Duodenal mucosa (tissue), 2 donors: ENCODE data around the gene MPHOSPH10.
"Not testable (repeated sequence)": the region's sequence is repeated elsewhere in the genome, so short reads cannot be mapped to it uniquely, and the experiment has no call there.

Experiments used
- H3K27ac ChIP-seq: one replicate; pipeline ENCODE4 v1.7.0; 2013; ENCODE audit warnings: low read depth, low read length
- H3K27me3 ChIP-seq, 2 donors: one replicate each; pipeline ENCODE4 v1.7.0; 2013; ENCODE audit warnings: low read length in 2 of 2, control low read depth in 1 of 2; ENCODE audit not compliant: insufficient read depth in 2 of 2, control insufficient read depth in 1 of 2
- H3K36me3 ChIP-seq, 2 donors: one replicate each; pipeline ENCODE4 v1.7.0; 2013; ENCODE audit warnings: low read length in 2 of 2, control low read depth in 1 of 2; ENCODE audit not compliant: insufficient read depth in 2 of 2, control insufficient read depth in 1 of 2
- H3K4me1 ChIP-seq, 2 donors: one replicate each; pipeline ENCODE4 v1.7.0; 2013; ENCODE audit warnings: low read length in 2 of 2, control low read depth in 1 of 2; ENCODE audit not compliant: insufficient read depth in 2 of 2, control insufficient read depth in 1 of 2
- H3K4me3 ChIP-seq, 2 donors: one replicate each; pipeline ENCODE4 v1.7.0; 2013; ENCODE audit warnings: low read length in 2 of 2, low read depth in 1 of 2
- H3K9ac ChIP-seq, 2 donors: one replicate each; pipeline ENCODE4 v1.7.0; 2013; ENCODE audit warnings: low read length in 2 of 2, low read depth in 1 of 2
- H3K9me3 ChIP-seq, 2 donors: one replicate each; pipeline ENCODE4 v1.7.0; 2013; ENCODE audit warnings: low read length in 2 of 2, control low read depth in 1 of 2; ENCODE audit not compliant: control insufficient read depth in 1 of 2

MPHOSPH10 gene

DNA sequence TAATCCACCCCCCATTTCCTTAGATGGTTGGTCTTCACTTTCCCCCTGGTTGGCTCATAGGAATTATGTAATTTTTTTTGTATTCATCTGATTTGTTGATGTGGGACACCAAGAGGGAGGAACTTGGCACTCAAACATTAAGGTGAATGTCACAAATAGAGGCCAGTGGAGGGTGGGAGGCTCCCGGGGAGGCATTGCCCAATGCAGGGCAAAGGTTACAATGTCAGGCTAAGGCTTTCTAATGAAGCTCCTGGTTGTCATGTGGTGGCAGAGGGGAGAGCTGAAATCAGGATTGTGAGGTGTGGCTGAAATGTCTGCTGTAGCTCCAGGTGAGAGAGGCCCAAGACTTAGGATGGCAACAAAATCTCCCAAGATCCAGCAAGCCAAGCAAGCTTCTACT lies 42.7 kb downstream of the MPHOSPH10 start:
- Histone ChIP-seq H3K9ac (no peak overlapping the region), H3K36me3 (no peaks in the 10 kb centered on the region), H3K9me3 (no peaks in the 10 kb centered on the region), H3K4me3 (no peak overlapping the region), H3K27me3 (no peaks in the 10 kb centered on the region), H3K4me1 (no peaks in the 10 kb centered on the region), H3K27ac (no peak overlapping the region)

DNA sequence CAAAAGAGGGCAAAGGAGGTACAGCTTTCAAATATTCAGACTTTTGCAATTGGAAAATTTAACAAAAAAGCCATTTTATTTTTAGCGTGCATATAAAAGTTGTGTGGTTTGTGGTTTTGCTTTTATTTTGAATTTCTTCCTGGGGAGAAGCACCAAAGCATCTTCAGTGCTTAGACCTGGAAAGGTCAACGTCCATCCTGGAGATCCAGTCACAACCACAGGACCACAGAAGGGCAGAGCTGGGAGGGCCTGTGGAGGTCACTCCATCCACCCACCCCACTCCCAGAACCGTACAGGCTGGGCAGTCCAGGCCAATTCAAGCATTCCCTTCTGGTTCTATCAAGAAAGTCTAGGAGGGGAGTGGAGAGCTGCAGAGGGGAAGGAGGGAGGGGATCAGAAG lies 43.8 kb downstream of the MPHOSPH10 start:
- Histone ChIP-seq H3K9me3 (no peaks in the 10 kb centered on the region), H3K36me3 (no peaks in the 10 kb centered on the region), H3K9ac (no peak overlapping the region), H3K27me3 (no peaks in the 10 kb centered on the region), H3K4me3 (no peak overlapping the region), H3K27ac (no peak overlapping the region), H3K4me1 (no peaks in the 10 kb centered on the region)

DNA sequence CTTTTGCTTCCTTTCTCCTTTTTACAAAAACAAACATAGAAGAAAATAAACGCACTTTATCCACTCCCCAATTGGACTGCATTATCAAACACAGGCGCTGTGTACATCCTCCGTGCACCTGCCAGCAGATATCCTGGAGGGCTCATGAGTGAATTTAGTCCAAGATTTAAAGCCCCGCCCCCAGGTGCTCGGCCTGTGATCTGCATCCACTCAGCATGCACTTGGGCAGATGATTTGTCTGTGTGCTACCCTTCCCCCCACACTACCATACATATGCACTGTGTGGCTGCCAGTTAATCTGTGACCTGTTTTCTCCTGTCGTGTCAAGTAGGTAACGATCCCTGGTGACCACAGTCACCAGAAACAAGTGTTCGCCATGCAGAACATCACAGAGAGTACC lies 48.4 kb downstream of the MPHOSPH10 start:
- H3K4me1 ChIP-seq = not testable (repeated sequence)

DNA sequence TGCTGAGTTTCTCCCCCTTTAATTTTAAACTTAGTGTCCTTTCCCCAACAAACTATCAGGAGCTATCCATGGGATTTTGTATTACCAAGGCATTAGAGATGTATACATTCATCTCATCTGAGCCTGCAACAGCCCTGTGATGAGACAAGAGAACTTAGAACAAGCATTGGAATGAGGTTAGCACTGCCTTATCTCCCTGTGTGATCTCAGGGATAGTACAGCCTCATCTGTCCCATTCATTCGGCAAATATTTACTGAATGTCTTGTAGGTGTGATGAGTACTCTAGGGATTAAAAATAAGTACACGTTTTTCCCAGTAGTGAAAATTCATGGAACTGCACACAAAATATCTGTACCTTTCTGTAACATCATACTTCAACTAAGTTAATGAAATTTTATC lies 50.9 kb downstream of the MPHOSPH10 start:
- no peaks in the 10 kb centered on the region for H3K27me3 ChIP-seq
- no peaks in the 10 kb centered on the region for H3K4me1 ChIP-seq
- no peaks in the 10 kb centered on the region for H3K36me3 ChIP-seq
- H3K4me3 ChIP-seq = no peak overlapping the region
- no peaks in the 10 kb centered on the region for H3K9me3 ChIP-seq
- H3K27ac ChIP-seq = no peak overlapping the region
- no peak overlapping the region for H3K9ac ChIP-seq

More for the DNA sequence above, 48.4 kb downstream of the MPHOSPH10 start:
- H3K27me3 ChIP-seq, H3K36me3 ChIP-seq, H3K9me3 ChIP-seq, H3K27ac ChIP-seq, H3K9ac ChIP-seq, H3K4me3 ChIP-seq: not testable (repeated sequence)

DNA sequence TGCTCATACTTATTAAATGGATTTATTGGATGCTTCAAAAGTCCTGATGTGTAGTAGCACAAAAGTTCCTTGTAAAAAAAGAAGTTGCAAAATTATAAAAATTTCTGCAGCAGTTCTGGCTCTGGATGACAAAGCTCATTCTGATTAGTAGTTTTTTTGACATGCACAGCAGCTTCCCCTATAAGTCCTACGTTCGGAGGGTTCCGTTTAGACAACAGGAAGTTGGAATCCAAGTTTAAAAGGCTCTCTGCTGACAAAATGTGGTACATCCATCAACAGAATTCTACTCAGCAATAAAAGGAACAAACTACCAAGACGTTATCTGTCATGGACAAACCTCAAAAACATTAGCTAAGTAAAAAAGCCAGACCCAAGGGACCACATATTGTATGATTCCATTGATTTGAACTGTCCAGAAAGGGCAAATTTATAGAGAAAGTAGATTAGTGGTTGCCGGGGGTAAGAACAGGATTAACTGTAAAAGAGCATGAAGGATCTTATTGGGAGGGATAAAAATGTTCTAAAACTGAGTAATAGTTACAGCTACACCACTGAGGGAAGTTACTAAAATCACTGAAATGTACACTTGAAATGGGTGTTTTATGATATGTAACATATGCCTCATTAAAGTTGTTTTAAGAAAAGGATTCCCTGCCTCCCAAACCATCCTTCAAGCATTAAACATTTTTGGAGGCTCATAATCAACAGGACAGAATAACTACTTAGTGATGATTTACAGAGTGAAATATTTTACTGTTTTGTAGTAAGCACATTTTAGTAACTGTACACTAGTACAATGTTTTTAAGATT lies 53.1 kb downstream of the MPHOSPH10 start:
- H3K36me3 ChIP-seq, H3K27ac ChIP-seq: not testable (repeated sequence)

DNA sequence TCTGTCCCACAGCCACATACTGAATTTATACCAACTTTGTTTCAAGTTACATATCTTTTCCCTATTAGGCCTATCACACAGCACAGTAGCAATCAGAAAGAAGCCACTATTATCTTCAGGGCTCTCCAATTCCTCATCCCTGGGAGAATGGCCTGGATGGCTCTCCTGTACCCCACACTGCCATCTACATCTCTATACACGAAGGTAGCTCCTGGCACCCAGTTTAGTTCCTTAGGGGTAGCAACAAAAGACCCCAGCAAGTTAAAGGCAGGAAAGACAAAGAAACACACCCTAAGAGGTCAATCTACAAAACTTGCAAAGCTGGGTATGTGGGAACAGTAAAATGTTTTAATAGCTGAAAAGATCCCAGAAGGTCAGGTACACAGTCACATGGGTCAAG lies 56.5 kb downstream of the MPHOSPH10 start:
- H3K9ac ChIP-seq = no peak overlapping the region
- no peak overlapping the region for H3K27ac ChIP-seq
- H3K4me3 ChIP-seq = no peak overlapping the region
- no peaks in the 10 kb centered on the region for H3K4me1 ChIP-seq
- H3K27me3 ChIP-seq = no peaks in the 10 kb centered on the region
- no peaks in the 10 kb centered on the region for H3K9me3 ChIP-seq
- H3K36me3 ChIP-seq = no peaks in the 10 kb centered on the region

More for the DNA sequence above, 53.1 kb downstream of the MPHOSPH10 start:
- not testable (repeated sequence) for H3K4me3 ChIP-seq, H3K9ac ChIP-seq, H3K27me3 ChIP-seq, H3K4me1 ChIP-seq, H3K9me3 ChIP-seq

DNA sequence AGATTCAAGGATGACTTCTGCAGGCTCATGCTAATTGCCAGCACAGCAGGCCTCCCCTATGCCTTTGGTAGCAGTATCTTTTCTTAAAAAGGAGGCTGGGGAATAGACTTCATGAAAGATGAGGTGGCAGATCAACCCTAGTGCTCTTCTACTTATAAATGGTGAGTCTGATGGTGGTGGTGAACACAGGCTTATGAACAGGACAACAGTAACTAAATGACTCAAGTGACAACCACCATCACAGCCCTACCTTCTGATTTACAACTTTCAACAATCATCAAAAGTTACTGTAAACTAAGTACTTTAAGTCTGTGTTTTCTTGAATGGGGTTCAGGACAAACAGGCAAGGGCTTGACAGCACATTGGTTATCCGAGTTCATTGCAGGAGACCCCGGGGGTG lies 57.2 kb downstream of the MPHOSPH10 start:
- no peaks in the 10 kb centered on the region for H3K4me1 ChIP-seq
- no peaks in the 10 kb centered on the region for H3K27me3 ChIP-seq
- no peaks in the 10 kb centered on the region for H3K36me3 ChIP-seq
- H3K4me3 ChIP-seq = no peak overlapping the region
- H3K27ac ChIP-seq = no peak overlapping the region
- no peaks in the 10 kb centered on the region for H3K9me3 ChIP-seq
- no peak overlapping the region for H3K9ac ChIP-seq

DNA sequence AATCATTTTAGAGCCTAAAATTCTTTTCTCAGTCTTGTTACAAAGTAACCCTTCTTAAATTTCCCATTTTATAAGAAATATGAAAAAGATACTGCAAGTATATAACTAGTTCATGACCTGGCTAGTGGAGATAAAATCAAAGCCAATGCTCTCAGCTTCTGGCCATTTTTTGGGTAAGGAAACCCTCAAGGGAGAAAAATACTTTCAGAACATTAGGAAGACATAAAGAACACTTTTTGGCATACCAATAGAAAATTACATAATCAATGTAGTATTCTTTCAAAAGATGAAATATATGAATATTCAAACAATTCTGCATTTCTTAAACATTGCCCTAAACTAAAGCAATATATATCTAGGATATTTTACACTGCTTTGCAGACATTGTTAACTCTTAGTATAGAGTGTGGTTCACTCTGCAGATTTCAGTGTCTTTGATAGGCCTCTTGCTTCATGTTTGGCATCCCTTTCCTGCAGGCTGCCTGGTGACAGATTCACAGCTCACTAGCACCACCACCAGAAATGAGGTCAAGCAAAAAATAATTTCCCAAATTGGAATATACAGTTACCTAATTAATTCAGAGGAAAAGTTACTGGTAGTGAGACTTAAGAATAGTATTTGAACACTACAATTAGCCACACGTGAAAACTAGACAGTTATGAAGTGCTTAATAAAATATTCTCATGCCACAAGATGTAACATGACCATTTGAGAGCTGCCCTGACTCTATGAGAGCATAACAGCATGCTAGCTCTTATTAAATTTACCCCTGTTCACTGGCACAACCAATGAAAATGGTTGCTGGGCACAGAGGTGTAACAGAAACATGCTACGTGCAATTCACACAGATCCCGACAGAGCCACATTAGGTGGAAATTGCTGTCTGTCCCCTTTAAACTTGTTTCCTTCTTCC lies 60.5 kb downstream of the MPHOSPH10 start:
- Histone ChIP-seq H3K9me3 (no peaks in the 10 kb centered on the region), H3K27ac (no peak overlapping the region), H3K36me3 (no peaks in the 10 kb centered on the region), H3K4me1 (no peaks in the 10 kb centered on the region), H3K9ac (no peak overlapping the region), H3K27me3 (no peaks in the 10 kb centered on the region), H3K4me3 (no peak overlapping the region)

DNA sequence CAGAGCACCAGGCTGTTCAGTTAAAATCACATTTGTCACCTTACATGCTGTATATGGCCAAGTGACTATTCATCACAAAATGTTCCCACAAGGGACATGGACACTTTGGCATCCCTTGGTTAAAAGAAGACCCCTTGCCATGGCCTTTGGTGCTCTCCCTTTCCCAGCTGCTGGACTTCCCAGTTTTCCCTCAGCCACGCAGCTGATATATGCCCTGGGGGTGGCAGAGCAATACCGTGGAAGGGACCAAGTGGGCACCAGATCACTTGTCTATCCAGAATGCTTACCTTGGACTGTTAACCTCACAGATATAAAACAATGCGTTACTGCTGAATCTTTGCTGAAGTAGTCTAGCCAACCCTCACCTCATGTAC lies 61.1 kb downstream of the MPHOSPH10 start:
- Histone ChIP-seq H3K27ac (no peak overlapping the region), H3K9me3 (no peaks in the 10 kb centered on the region), H3K4me1 (no peaks in the 10 kb centered on the region), H3K9ac (no peak overlapping the region), H3K27me3 (no peaks in the 10 kb centered on the region), H3K36me3 (no peaks in the 10 kb centered on the region), H3K4me3 (no peak overlapping the region)
